PC-9 (cell line): ENCODE data around the gene SUN1. TPM values are rescaled to one million over a fixed set of nuclear protein-coding genes. Genes with fewer than 3 reads are reported as not detected.
A peak's percentile ranks its signal among the peaks of the same experiment; 100 is the strongest.

Experiments used
- BruUV-seq: library from RNA; stranded (reverse); fragments of 400-500 nt; replicated peaks from 2 replicates; lab custom pipeline; 2021; lab: Mats Ljungman, UMichigan
- CTCF ChIA-PET: fragments of 300-600 bp; sonication (Branson Sonifier 250); formaldehyde crosslinking; loops from one replicate; lab custom pipeline; 2022; ENCODE audit warnings: antibody characterized with exemption; lab: Charles Lee
- POLR2A ChIA-PET: fragments of 300-600 bp; sonication (Branson Sonifier 250); formaldehyde crosslinking; loops from one replicate; lab custom pipeline; 2022; ENCODE audit warnings: antibody characterized with exemption; ENCODE audit not compliant: unreplicated experiment; lab: Charles Lee
- DNase-seq, 2 experiments: peaks; one replicate each; pipeline versions ENCODE4 v3.0.0 to v3.0.0-alpha.2; 2015 to 2022; ENCODE audit warnings: mixed read lengths in 1 of 2
- H2AFZ ChIP-seq: fragments of 200-600 bp; sonication (generic); 2 replicates; pipeline ENCODE4 v1.8.1; 2017; ENCODE audit warnings: antibody characterized with exemption
- H3F3A ChIP-seq: fragments of 200-600 bp; sonication (generic); 2 replicates; pipeline ENCODE4 v1.8.1; 2017; ENCODE audit warnings: antibody characterized with exemption, mild to moderate bottlenecking, low read depth; ENCODE audit not compliant: insufficient read depth
- H3K27ac ChIP-seq: fragments of 200-600 bp; sonication (generic); 2 replicates; pipeline ENCODE4 v1.6.1; 2016; ENCODE audit warnings: mixed run types
- H3K27me3 ChIP-seq: fragments of 200-600 bp; sonication (generic); 2 replicates; pipeline ENCODE4 v1.6.1; 2016; ENCODE audit warnings: low read depth, mixed run types; ENCODE audit not compliant: insufficient read depth
- H3K36me3 ChIP-seq: fragments of 200-600 bp; sonication (generic); 2 replicates; pipeline ENCODE4 v1.6.1; 2016; ENCODE audit warnings: low read depth, mixed run types
- H3K4me1 ChIP-seq: fragments of 200-600 bp; sonication (generic); replicated peaks from 2 replicates; pipeline ENCODE4 v1.6.1; 2016; ENCODE audit warnings: mixed run types; ENCODE audit not compliant: insufficient read depth
- H3K4me2 ChIP-seq: fragments of 200-600 bp; sonication (generic); 2 replicates; pipeline ENCODE4 v1.6.1; 2017; ENCODE audit warnings: mixed run types
- H3K4me3 ChIP-seq: fragments of 200-600 bp; sonication (generic); 2 replicates; pipeline ENCODE4 v1.6.1; 2016; ENCODE audit warnings: mixed run types
- H3K79me2 ChIP-seq: fragments of 200-600 bp; sonication (generic); 2 replicates; pipeline ENCODE4 v1.6.1; 2017; ENCODE audit warnings: low read depth, mixed run types
- H3K9me2 ChIP-seq: fragments of 200-600 bp; sonication (generic); 2 replicates; pipeline ENCODE4 v1.8.1; 2017; ENCODE audit warnings: mild to moderate bottlenecking; ENCODE audit not compliant: insufficient read depth
- H3K9me3 ChIP-seq: fragments of 200-600 bp; sonication (generic); 2 replicates; pipeline ENCODE4 v1.8.1; 2016; ENCODE audit warnings: low read depth; ENCODE audit not compliant: insufficient read depth
- H4K20me1 ChIP-seq: fragments of 200-600 bp; sonication (generic); 2 replicates; pipeline ENCODE4 v1.8.1; 2017; ENCODE audit not compliant: insufficient read depth
- EZH2 ChIP-seq: fragments of 200-600 bp; sonication (generic); IDR thresholded peaks from 2 replicates; pipeline ENCODE4 v1.8.0; 2017; ENCODE audit warnings: antibody characterized with exemption, low read depth
- intact Hi-C: fragments of 100-400 bp; cut with micrococcal nuclease; formaldehyde crosslinking; loops from one replicate; pipeline ENCODE4 v1.10.0; 2022; ENCODE audit not compliant: unreplicated experiment
- total RNA-seq: library from RNA; stranded (reverse); gene quantifications from 2 replicates; pipeline ENCODE4 v1.2.3, GENCODE V29; 2021
- TF ChIP-seq, protein P1 (sequence below): fragments of 200-600 bp; sonication (generic); conservative IDR thresholded peaks from 2 replicates; pipeline ENCODE4 v1.6.1; 2017; ENCODE audit warnings: mixed run types, antibody characterized with exemption, mild to moderate bottlenecking, moderate library complexity

Gene SUN1
- total RNA-seq, 1 experiment from 2014 or later = 245 TPM

DNA sequence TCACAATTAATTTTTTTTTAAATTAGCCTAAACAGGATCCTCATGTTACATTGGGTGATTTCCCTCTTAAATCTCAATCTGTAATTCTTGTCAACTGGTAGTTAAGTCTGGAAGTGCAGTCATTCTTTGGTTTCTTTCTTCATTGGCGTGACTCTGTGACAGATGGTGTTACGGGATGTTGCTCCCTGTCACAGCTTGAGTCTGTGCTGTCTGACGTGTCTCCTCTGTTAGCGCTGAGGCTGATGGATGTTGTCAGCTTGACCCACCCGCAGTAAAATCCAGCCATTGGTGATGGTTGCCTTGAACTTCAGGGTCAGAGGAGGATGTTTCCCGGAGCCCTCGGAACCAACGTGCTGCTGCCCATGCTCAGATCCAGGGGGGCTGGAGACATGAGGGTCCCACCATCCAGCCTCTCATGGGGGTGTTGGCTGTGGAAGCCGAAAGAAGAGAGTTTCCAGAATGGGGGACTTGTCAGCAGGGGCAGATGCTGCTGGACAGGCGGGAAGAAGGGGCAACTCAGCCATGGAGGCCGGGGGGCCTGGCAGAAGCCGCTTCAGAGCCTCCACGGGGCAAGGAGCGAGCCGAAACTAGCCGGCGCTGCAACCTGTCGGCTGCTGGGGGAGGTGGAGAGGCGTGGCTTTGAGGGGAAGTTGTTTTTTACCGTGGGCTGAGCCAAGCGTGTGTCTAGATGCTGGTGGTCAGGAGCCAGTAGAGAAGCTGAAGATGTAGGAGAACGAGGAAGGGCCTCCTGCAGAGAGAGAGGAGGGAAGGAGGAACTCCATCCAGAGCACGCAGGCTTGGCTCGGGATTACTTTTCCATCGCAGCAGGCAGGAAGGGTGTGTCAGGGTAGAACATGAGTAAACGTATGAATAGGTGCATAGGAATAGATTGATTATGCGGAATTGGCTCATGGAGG, 3.5 kb downstream of the SUN1 start:
- CTCF ChIA-PET = no interaction called here
- Histone ChIP-seq H4K20me1 (no peaks in the 10 kb centered on the region; the same call in 1 of the 2 replicates), H3K36me3 (peaks cover 21% of the 10 kb centered on the region), H2AFZ (no peak overlapping the region), H3K79me2 (peaks cover 72% of the 10 kb centered on the region), H3F3A (peaks cover 39% of the 10 kb centered on the region), H3K27me3 (no peaks in the 10 kb centered on the region), H3K4me3 (no peak overlapping the region), H3K4me2 (no peak overlapping the region), H3K9me2 (no peaks in the 10 kb centered on the region), H3K27ac (0 out of 2 replicates have a peak overlapping the region, but pooled peaks have one; percentile 4), H3K4me1 (peaks cover 37% of the 10 kb centered on the region), H3K9me3 (no peaks in the 10 kb centered on the region)
- intact Hi-C loops = loop anchor here (10.0 kb wide), 1 partner anchor 619 kb away; the partner anchor contains the start of gene MICALL2
- POLR2A ChIA-PET = interaction anchor here (0.5 kb wide), 1 partner anchor 125 kb away, joined by 4 read pairs; no protein-coding TSS in a partner anchor
- BruUV-seq = no TSS peak
- DNase-seq = no peak
- TF ChIP-seq EZH2 = no peak
- TF ChIP-seq, protein P1, sequence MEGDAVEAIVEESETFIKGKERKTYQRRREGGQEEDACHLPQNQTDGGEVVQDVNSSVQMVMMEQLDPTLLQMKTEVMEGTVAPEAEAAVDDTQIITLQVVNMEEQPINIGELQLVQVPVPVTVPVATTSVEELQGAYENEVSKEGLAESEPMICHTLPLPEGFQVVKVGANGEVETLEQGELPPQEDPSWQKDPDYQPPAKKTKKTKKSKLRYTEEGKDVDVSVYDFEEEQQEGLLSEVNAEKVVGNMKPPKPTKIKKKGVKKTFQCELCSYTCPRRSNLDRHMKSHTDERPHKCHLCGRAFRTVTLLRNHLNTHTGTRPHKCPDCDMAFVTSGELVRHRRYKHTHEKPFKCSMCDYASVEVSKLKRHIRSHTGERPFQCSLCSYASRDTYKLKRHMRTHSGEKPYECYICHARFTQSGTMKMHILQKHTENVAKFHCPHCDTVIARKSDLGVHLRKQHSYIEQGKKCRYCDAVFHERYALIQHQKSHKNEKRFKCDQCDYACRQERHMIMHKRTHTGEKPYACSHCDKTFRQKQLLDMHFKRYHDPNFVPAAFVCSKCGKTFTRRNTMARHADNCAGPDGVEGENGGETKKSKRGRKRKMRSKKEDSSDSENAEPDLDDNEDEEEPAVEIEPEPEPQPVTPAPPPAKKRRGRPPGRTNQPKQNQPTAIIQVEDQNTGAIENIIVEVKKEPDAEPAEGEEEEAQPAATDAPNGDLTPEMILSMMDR = no peak

DNA sequence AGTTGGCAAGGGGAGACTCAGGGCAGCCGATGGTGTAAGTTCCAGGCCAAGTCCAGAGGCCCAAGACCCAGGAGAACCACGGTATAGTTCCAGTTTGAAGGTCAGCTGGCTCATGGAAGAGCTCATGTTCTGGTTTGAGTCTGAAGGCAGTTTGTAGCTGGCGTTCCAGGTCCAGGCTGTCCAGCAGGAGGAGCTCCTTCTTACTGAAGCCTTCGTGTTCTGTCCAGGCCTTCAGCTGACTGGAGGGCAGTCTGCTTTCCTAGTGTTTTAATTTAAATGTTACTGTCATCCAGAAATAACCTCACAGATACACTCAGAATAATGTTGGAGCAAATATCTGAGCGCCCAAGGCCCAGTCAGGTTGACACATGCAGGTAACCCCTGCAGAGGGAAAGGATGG, 4.2 kb downstream of the SUN1 start:
- H2AFZ ChIP-seq = no peak overlapping the region
- no peaks in the 10 kb centered on the region for H3K27me3 ChIP-seq
- H3K4me3 ChIP-seq = no peak overlapping the region
- DNase-seq = no peak
- H3K27ac ChIP-seq = 0 out of 2 replicates have a peak overlapping the region, but pooled peaks have one; percentile 1
- no TSS peak for BruUV-seq
- peaks cover 21% of the 10 kb centered on the region for H3K36me3 ChIP-seq
- no peaks in the 10 kb centered on the region for H3K9me3 ChIP-seq
- TF ChIP-seq, protein P1 = peak; percentile 55; the same call in 1 of the 2 replicates
- TF ChIP-seq EZH2 = no peak
- ChIA-PET CTCF (interaction anchor here (0.6 kb wide), 1 partner anchor 25 kb away, joined by 3 read pairs; no protein-coding TSS in a partner anchor), POLR2A (interaction anchor here (0.5 kb wide), 1 partner anchor 124 kb away, joined by 4 read pairs; no protein-coding TSS in a partner anchor)
- H4K20me1 ChIP-seq = no peaks in the 10 kb centered on the region; the same call in 1 of the 2 replicates
- no peaks in the 10 kb centered on the region for H3K9me2 ChIP-seq
- peaks cover 30% of the 10 kb centered on the region for H3K4me1 ChIP-seq
- peaks cover 32% of the 10 kb centered on the region for H3F3A ChIP-seq
- no peak overlapping the region for H3K4me2 ChIP-seq
- peaks cover 69% of the 10 kb centered on the region for H3K79me2 ChIP-seq
- intact Hi-C loops = loop anchor here (10.0 kb wide), 1 partner anchor 618 kb away; the partner anchor contains the start of gene MICALL2

DNA sequence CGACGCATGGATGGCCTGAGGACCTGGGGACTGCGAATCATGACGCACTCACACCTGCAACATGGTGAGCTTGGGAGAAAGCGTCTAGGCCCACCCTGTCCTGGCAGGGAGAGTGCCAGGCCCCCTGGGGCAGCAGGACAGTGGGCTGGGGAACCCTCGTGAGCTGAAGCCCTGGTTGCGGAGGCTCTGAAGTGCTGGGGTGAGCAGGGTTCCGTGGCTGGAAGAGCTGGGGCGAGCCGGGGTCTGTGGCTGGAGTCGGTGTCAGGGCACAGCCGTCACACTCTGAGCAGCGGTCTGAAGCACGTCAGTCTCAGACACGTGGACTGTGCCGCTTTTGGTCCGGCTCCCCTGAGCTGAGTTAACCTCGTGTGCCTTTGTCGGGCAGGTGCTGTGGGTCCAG, 4.7 kb downstream of the SUN1 start:
- H3F3A ChIP-seq = peaks cover 28% of the 10 kb centered on the region
- no TSS peak for BruUV-seq
- peaks cover 25% of the 10 kb centered on the region for H3K36me3 ChIP-seq
- DNase-seq = no peak
- H3K4me1 ChIP-seq = peaks cover 26% of the 10 kb centered on the region
- POLR2A ChIA-PET = interaction anchor here (0.6 kb wide), 1 partner anchor 24 kb away, joined by 9 read pairs; no protein-coding TSS in a partner anchor
- no peak for TF ChIP-seq EZH2
- TF ChIP-seq, protein P1 = no peak
- peaks cover 68% of the 10 kb centered on the region for H3K79me2 ChIP-seq
- H3K27ac ChIP-seq = 0 out of 2 replicates have a peak overlapping the region, but pooled peaks have one; percentile 1
- no peak overlapping the region for H2AFZ ChIP-seq
- CTCF ChIA-PET = interaction anchor here (0.6 kb wide), 1 partner anchor 26 kb away, joined by 3 read pairs; no protein-coding TSS in a partner anchor
- no peak overlapping the region for H3K4me3 ChIP-seq
- intact Hi-C loops = loop anchor here (10.0 kb wide), 1 partner anchor 618 kb away; the partner anchor contains the start of gene MICALL2
- peaks cover 2% of the 10 kb centered on the region for H4K20me1 ChIP-seq
- H3K9me2 ChIP-seq = no peaks in the 10 kb centered on the region
- H3K9me3 ChIP-seq = no peaks in the 10 kb centered on the region
- no peaks in the 10 kb centered on the region for H3K27me3 ChIP-seq
- no peak overlapping the region for H3K4me2 ChIP-seq
